Measurements from ENCODE around the gene USP32. TPM values are rescaled to one million over a fixed set of nuclear protein-coding genes. Genes with fewer than 3 reads are reported as not detected.
A peak's percentile ranks its signal among the peaks of the same experiment; 100 is the strongest.
"Not testable (repeated sequence)": the region's sequence is repeated elsewhere in the genome, so short reads cannot be mapped to it uniquely, and the experiment has no call there.

The USP32 gene
- total and polyA plus RNA-seq, 3 experiments from 2014 or later, result 8.6 to 24.8 (median 23.1) TPM

DNA sequence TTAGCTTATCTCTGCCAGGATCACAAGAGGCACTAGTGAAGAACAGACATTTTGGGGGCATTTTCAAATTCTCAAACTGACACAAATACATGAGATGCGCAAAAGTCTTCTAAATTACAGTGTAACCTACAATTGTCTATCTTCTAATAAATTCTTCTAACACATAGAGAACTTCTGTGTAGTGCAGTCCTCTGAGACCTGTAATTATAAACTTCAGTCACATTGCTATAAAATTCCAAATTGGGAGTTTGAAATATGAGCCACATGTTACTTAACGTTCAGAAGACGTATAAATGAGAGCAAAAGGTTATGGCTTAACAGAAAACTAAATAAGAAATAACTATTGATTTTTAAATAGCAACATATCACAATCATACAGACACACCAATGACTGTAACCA is 12.5 kb downstream of the USP32 start:
- H3K27me3 Mint-ChIP-seq; H3K9me3 Mint-ChIP-seq; H3K36me3 ChIP-seq (ENCODE audit: insufficient read depth, low read length); CTCF ChIA-PET; H3K27ac Mint-ChIP-seq; H3K27me3 ChIP-seq (ENCODE audit: insufficient read depth, low read length, poor library complexity, severe bottlenecking); POLR2A ChIA-PET; H3K4me1 ChIP-seq (ENCODE audit: insufficient read depth, low read length); H3K4me3 ChIP-seq (ENCODE audit: low read length); H3K4me3 Mint-ChIP-seq; H3K27ac ChIP-seq (ENCODE audit: low read depth, low read length); H3K9me3 ChIP-seq (ENCODE audit: low read length); DNase-seq: not testable (repeated sequence)
- H3K4me1 Mint-ChIP-seq, result peaks cover 10 to 22% (median 15%) of the 10 kb centered on the region in 3 donors
- H3K36me3 Mint-ChIP-seq, result peaks cover 0 to 13% (median 0%) of the 10 kb centered on the region in 3 donors

DNA sequence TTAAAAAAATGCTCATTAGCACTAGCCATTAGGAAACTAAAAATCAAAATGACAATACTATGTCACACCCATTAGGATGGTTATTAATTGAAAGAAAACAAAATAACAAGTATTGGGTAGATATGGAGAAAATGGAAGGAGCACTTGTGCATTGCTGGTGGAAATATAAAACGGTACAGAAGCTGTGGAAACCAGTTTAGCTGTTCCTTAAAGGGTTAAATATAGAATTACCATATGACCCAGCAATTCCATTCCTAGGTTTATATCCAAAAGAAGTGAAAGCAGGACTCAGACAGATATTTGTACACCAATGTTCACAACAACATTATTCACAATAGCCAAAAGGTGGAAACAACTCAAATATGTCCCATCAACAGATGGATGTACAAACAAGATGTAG is 13.7 kb downstream of the USP32 start:
- H3K9me3 Mint-ChIP-seq; H3K4me3 Mint-ChIP-seq; H3K27me3 Mint-ChIP-seq; H3K4me1 ChIP-seq (ENCODE audit: insufficient read depth, low read length); H3K27me3 ChIP-seq (ENCODE audit: insufficient read depth, low read length, poor library complexity, severe bottlenecking); H3K27ac ChIP-seq (ENCODE audit: low read depth, low read length); POLR2A ChIA-PET; CTCF ChIA-PET; DNase-seq; H3K4me3 ChIP-seq (ENCODE audit: low read length); H3K9me3 ChIP-seq (ENCODE audit: low read length); H3K36me3 ChIP-seq (ENCODE audit: insufficient read depth, low read length); H3K27ac Mint-ChIP-seq: not testable (repeated sequence)
- Mint-ChIP-seq H3K36me3 (peaks cover 0 to 11% (median 0%) of the 10 kb centered on the region in 3 donors), H3K4me1 (peaks cover 4 to 11% (median 8%) of the 10 kb centered on the region in 3 donors)

DNA sequence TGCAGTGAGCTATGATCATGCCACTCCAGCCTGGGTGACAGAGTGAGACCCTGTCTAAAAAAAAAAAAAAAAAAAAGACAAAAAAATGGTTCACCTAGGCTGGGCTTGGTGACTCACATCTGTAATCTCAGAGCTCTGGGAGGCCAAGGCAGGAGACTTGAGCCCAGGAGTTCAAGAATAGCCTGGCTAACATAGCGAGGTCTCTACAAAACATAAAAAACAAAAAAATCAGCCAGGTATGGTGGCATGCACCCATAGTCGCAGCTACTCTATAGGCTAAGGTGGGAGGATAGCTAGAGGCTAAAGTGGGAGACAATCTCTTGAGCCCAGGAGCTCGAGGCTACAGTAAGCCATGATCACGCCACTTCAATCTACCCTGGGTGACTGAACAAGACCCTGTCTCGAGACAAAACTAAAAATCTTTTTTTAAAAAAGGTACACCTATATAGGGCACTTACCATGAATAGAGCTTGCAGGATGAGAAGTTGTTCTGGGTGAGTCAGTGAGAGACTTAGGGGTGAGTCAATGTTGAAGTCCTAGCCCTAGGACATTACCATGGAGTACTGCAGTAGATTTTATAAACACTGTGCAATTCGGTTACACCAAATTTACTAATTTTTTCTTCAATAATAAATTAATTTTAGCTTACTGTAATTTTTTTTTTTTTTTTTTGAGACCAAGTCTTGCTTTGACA is 19.0 kb downstream of the USP32 start:
- ChIA-PET CTCF (interaction anchor here (0.7 kb wide), 2 partner anchors 19 to 782 kb away, joined by 3 read pairs; partner anchors contain the start of gene USP32), POLR2A (no interaction called here)
- Histone ChIP-seq H3K27ac (ENCODE audit: low read depth, low read length) (no peak overlapping the region), H3K4me1 (ENCODE audit: insufficient read depth, low read length) (no peaks in the 10 kb centered on the region), H3K4me3 (ENCODE audit: low read length) (no peak overlapping the region), H3K9me3 (ENCODE audit: low read length) (no peaks in the 10 kb centered on the region), H3K27me3 (ENCODE audit: insufficient read depth, low read length, poor library complexity, severe bottlenecking) (no peaks in the 10 kb centered on the region), H3K36me3 (ENCODE audit: insufficient read depth, low read length) (no peaks in the 10 kb centered on the region)
- DNase-seq, result no peak
- Mint-ChIP-seq H3K9me3 (no peaks in the 10 kb centered on the region), H3K27ac (peak overlapping the region in 1 of 8 donors; percentile 24), H3K36me3 (peaks cover 0 to 6% (median 0%) of the 10 kb centered on the region in 3 donors), H3K4me1 (peaks cover 16 to 23% (median 21%) of the 10 kb centered on the region in 3 donors), H3K27me3 (no peaks in the 10 kb centered on the region), H3K4me3 (no peak overlapping the region)

DNA sequence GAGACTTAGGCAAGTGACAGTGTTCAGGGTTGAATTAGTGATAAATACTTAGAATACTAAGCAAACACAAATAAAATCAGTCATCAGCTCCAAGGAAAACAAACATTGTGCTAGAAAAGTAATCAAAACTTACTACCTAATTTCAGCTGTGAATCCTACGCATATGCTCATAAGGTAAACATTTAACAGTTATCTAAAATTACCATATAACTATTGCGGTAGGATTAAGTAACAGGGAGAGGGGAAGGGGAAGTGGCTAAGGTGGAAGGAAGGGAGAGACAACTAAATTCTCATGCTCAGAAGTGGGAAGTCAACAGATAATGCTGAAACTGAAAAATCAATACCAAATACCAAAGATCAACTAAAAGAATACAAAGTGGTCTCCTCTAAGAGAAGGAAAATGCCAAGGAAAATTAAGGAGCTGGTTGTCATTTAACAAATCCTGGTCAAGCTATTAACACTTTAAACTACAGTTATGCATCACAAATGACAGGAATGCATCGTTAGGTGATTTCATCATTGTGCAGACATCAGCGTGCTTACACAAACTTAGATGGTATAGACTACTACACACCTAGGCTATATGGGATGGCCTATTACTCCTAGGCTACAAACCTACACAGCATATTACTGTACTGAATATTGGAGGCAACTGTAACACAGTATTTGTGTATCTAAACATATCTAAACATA is 20.0 kb downstream of the USP32 start:
- ChIA-PET CTCF (no interaction called here), POLR2A (no interaction called here)
- Histone ChIP-seq H3K9me3 (ENCODE audit: low read length) (no peaks in the 10 kb centered on the region), H3K4me1 (ENCODE audit: insufficient read depth, low read length) (no peaks in the 10 kb centered on the region), H3K27me3 (ENCODE audit: insufficient read depth, low read length, poor library complexity, severe bottlenecking) (no peaks in the 10 kb centered on the region), H3K36me3 (ENCODE audit: insufficient read depth, low read length) (no peaks in the 10 kb centered on the region), H3K4me3 (ENCODE audit: low read length) (no peak overlapping the region), H3K27ac (ENCODE audit: low read depth, low read length) (no peak overlapping the region)
- H3K4me3 Mint-ChIP-seq, result no peak overlapping the region
- no peak for DNase-seq
- no peaks in the 10 kb centered on the region for H3K27me3 Mint-ChIP-seq
- peak overlapping the region in 3 of 8 donors; percentile 2 to 64 (median 24) for H3K27ac Mint-ChIP-seq
- peaks cover 0 to 3% (median 0%) of the 10 kb centered on the region in 3 donors for H3K36me3 Mint-ChIP-seq
- H3K9me3 Mint-ChIP-seq, result no peaks in the 10 kb centered on the region
- peaks cover 18 to 23% (median 22%) of the 10 kb centered on the region in 3 donors for H3K4me1 Mint-ChIP-seq

DNA sequence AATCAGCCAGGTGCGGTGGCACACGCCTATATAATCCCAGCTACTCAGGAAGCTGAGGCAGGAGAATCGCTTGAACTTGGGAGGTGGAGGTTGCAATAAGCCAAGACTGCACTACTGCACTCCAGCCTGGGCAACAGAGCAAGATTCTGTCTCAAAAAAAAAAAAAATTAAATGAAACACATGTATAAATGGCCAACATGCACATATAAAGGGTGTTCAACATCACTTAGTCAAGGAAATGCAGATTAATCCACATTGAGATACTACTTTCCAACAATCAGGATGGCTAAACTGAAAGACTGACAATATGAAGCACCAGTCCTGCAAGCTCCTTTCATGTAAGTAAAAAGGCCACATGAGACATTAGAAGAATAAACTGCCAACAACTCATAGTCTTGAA is 20.5 kb downstream of the USP32 start:
- H3K27ac Mint-ChIP-seq, result no peak overlapping the region
- H3K27ac ChIP-seq (ENCODE audit: low read depth, low read length), result no peak overlapping the region
- no peaks in the 10 kb centered on the region for H3K27me3 ChIP-seq (ENCODE audit: insufficient read depth, low read length, poor library complexity, severe bottlenecking)
- H3K36me3 Mint-ChIP-seq, result no peaks in the 10 kb centered on the region
- POLR2A ChIA-PET, result no interaction called here
- no peaks in the 10 kb centered on the region for H3K9me3 ChIP-seq (ENCODE audit: low read length)
- no peaks in the 10 kb centered on the region for H3K27me3 Mint-ChIP-seq
- no peaks in the 10 kb centered on the region for H3K36me3 ChIP-seq (ENCODE audit: insufficient read depth, low read length)
- no peak overlapping the region for H3K4me3 ChIP-seq (ENCODE audit: low read length)
- CTCF ChIA-PET, result no interaction called here
- no peak for DNase-seq
- no peaks in the 10 kb centered on the region for H3K9me3 Mint-ChIP-seq
- H3K4me1 ChIP-seq (ENCODE audit: insufficient read depth, low read length), result no peaks in the 10 kb centered on the region
- peaks cover 18 to 23% (median 22%) of the 10 kb centered on the region in 3 donors for H3K4me1 Mint-ChIP-seq
- no peak overlapping the region for H3K4me3 Mint-ChIP-seq

DNA sequence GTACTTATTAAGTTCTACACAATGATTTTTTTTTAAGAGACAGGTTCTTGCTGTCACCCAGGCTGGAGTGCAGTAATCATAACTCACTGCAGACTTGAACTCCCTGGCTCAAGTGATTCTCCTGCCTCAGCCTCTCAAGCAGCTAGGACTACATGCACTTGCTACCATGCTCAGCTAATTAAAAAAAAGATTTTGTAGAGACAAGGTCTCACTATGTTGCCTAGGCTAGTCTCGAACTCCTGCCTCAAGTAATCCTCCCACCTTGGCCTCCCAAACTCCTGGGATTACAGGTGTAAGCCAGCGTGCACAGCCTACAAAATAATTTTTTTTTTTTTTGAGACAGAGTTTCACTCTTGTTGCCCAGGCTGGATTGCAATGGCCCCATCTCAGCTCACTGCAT is 22.2 kb downstream of the USP32 start:
- peaks cover 18 to 23% (median 21%) of the 10 kb centered on the region in 3 donors for H3K4me1 Mint-ChIP-seq
- H3K9me3 Mint-ChIP-seq, result no peaks in the 10 kb centered on the region
- no peaks in the 10 kb centered on the region for H3K36me3 Mint-ChIP-seq
- H3K27me3 Mint-ChIP-seq, result no peaks in the 10 kb centered on the region
- Histone ChIP-seq H3K9me3 (ENCODE audit: low read length) (no peaks in the 10 kb centered on the region), H3K4me1 (ENCODE audit: insufficient read depth, low read length) (no peaks in the 10 kb centered on the region), H3K36me3 (ENCODE audit: insufficient read depth, low read length) (no peaks in the 10 kb centered on the region), H3K27ac (ENCODE audit: low read depth, low read length) (no peak overlapping the region), H3K27me3 (ENCODE audit: insufficient read depth, low read length, poor library complexity, severe bottlenecking) (no peaks in the 10 kb centered on the region), H3K4me3 (ENCODE audit: low read length) (no peak overlapping the region)
- H3K27ac Mint-ChIP-seq, result no peak overlapping the region
- DNase-seq, result no peak
- CTCF ChIA-PET, result no interaction called here
- POLR2A ChIA-PET, result no interaction called here
- H3K4me3 Mint-ChIP-seq, result no peak overlapping the region

DNA sequence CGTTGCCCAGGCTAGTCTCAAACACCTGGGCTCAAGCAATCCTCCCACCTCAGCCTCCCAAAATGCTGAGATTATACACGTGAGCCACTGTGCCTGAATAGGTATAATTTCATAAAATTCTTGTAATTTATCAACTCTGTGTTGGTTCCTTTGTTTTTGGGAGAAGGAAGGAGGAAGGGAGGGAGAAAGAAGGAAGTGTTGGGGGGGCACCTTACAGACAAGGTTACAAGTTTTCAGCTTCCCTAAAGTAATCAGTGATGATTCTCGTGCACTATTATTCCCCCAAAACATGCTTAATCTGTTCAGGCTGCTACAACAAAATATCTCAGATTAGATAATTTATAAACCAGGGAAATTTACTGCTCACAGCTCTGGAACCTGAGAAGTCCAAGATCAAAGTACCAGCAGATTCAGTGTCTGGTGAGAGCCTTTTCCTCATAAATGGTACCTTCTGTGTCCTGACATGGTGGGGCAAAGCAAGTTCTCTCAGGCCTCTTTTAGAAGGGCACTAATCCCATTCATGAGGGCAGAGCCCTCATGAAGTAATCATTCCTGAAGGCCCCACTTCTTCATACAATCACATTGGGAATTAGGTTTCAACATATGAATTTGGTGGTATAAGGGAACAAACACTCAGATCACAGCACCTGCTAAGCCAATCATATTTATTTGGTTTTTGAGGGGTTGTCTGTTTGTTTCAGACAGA is 28.1 kb downstream of the USP32 start:
- Histone ChIP-seq H3K9me3 (ENCODE audit: low read length) (no peaks in the 10 kb centered on the region), H3K4me1 (ENCODE audit: insufficient read depth, low read length) (no peaks in the 10 kb centered on the region), H3K36me3 (ENCODE audit: insufficient read depth, low read length) (no peaks in the 10 kb centered on the region), H3K27me3 (ENCODE audit: insufficient read depth, low read length, poor library complexity, severe bottlenecking) (no peaks in the 10 kb centered on the region), H3K4me3 (ENCODE audit: low read length) (no peak overlapping the region), H3K27ac (ENCODE audit: low read depth, low read length) (no peak overlapping the region)
- DNase-seq, result no peak
- Mint-ChIP-seq H3K9me3 (no peaks in the 10 kb centered on the region), H3K4me1 (peaks cover 9 to 22% (median 14%) of the 10 kb centered on the region in 3 donors), H3K27ac (no peak overlapping the region), H3K4me3 (no peak overlapping the region), H3K36me3 (no peaks in the 10 kb centered on the region), H3K27me3 (no peaks in the 10 kb centered on the region)
- ChIA-PET POLR2A (no interaction called here), CTCF (no interaction called here)

DNA sequence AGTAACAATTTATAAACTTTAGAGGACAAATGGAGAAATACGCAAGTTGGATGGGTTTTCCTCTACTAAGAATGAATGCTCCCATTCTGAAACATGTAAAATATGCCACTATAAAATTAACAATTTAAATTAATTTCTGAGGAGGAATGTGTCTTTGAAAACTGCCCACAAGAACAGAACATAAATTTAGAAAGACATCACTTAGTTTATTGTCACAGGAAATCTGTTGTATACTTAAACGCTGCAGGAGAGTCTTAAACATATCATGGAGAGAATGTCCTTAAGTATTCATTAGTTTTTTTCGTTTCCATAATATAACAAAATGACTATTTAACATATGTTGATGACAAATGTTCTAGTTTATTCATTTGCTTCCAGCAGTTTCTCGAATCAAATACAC is 29.6 kb downstream of the USP32 start:
- no peak overlapping the region for H3K27ac Mint-ChIP-seq
- Histone ChIP-seq H3K36me3 (ENCODE audit: insufficient read depth, low read length) (no peaks in the 10 kb centered on the region), H3K27me3 (ENCODE audit: insufficient read depth, low read length, poor library complexity, severe bottlenecking) (no peaks in the 10 kb centered on the region), H3K9me3 (ENCODE audit: low read length) (no peaks in the 10 kb centered on the region), H3K27ac (ENCODE audit: low read depth, low read length) (no peak overlapping the region), H3K4me1 (ENCODE audit: insufficient read depth, low read length) (no peaks in the 10 kb centered on the region), H3K4me3 (ENCODE audit: low read length) (no peak overlapping the region)
- peaks cover 2 to 17% (median 15%) of the 10 kb centered on the region in 3 donors for H3K4me1 Mint-ChIP-seq
- DNase-seq, result no peak
- no peaks in the 10 kb centered on the region for H3K9me3 Mint-ChIP-seq
- no peaks in the 10 kb centered on the region for H3K27me3 Mint-ChIP-seq
- CTCF ChIA-PET, result no interaction called here
- POLR2A ChIA-PET, result no interaction called here
- no peak overlapping the region for H3K4me3 Mint-ChIP-seq
- H3K36me3 Mint-ChIP-seq, result no peaks in the 10 kb centered on the region

All from CD8-positive, alpha-beta memory T cell (primary cell).